Brain microvascular endothelial cell (primary cell): ENCODE results near the gene EXTL2.

ENCODE experiments used
- DNase-seq: peaks from one replicate; pipeline ENCODE4 v3.0.0-alpha.2; 2020
- H3K27ac ChIP-seq: fragments of 250-450 bp; sonication (Bioruptor Pico); 2 replicates; pipeline ENCODE4 v1.5.1; 2020; ENCODE audit warnings: mild to moderate bottlenecking, moderate library complexity
- H3K27me3 ChIP-seq: fragments of 250-450 bp; sonication (Bioruptor Pico); replicated peaks from 2 replicates; pipeline ENCODE4 v1.5.1; 2020; ENCODE audit warnings: mild to moderate bottlenecking
- H3K36me3 ChIP-seq: fragments of 250-450 bp; sonication (Bioruptor Pico); replicated peaks from 2 replicates; pipeline ENCODE4 v1.5.1; 2020; ENCODE audit warnings: mild to moderate bottlenecking
- H3K4me3 ChIP-seq: 2 replicates; pipeline ENCODE4 v1.5.1; 2011; ENCODE audit warnings: low read depth, mild to moderate bottlenecking, control low read depth, low read length, moderate library complexity
- in situ Hi-C: cut with HindIII; loops from 2 replicates; pipeline ENCODE4 v1.10.0; 2017; ENCODE audit warnings: low sequenced_read_pairs, low pct_ligation_motif_present
- TF ChIP-seq, protein P1 (sequence below): IDR thresholded peaks from 2 replicates; pipeline ENCODE4 v1.5.1; 2011; ENCODE audit warnings: low read depth, mild to moderate bottlenecking, moderate library complexity, low read length, control low read depth, inconsistent platforms; ENCODE audit errors: missing control alignments

Gene EXTL2

DNA sequence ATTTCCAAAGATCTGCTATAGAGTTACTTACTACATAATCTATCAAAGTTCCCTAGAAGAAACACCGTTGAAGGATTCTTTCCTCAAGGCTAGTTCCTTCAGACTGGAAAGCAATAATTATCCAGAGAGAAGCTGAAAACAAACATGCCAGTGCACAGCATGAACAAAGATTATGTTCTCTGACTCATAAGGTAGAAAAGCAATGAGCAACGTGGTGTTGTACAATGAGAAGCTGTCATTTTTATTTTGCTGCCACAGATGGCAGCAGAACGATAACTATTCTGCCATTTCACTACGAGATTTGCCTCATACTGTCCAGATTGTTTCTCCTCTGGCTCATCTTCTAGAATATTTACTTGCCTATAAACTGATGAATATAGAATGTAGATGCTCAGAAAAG, 10.7 kb downstream of the EXTL2 start:
- TF ChIP-seq, protein P1, sequence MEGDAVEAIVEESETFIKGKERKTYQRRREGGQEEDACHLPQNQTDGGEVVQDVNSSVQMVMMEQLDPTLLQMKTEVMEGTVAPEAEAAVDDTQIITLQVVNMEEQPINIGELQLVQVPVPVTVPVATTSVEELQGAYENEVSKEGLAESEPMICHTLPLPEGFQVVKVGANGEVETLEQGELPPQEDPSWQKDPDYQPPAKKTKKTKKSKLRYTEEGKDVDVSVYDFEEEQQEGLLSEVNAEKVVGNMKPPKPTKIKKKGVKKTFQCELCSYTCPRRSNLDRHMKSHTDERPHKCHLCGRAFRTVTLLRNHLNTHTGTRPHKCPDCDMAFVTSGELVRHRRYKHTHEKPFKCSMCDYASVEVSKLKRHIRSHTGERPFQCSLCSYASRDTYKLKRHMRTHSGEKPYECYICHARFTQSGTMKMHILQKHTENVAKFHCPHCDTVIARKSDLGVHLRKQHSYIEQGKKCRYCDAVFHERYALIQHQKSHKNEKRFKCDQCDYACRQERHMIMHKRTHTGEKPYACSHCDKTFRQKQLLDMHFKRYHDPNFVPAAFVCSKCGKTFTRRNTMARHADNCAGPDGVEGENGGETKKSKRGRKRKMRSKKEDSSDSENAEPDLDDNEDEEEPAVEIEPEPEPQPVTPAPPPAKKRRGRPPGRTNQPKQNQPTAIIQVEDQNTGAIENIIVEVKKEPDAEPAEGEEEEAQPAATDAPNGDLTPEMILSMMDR, result peak; percentile 32
- in situ Hi-C loops, result no loop called here
- DNase-seq, result peak; percentile 68
- H3K36me3 ChIP-seq, result no peaks in the 10 kb centered on the region
- no peaks in the 10 kb centered on the region for H3K27me3 ChIP-seq
- H3K27ac ChIP-seq, result no peak overlapping the region
- H3K4me3 ChIP-seq, result no peak overlapping the region

DNA sequence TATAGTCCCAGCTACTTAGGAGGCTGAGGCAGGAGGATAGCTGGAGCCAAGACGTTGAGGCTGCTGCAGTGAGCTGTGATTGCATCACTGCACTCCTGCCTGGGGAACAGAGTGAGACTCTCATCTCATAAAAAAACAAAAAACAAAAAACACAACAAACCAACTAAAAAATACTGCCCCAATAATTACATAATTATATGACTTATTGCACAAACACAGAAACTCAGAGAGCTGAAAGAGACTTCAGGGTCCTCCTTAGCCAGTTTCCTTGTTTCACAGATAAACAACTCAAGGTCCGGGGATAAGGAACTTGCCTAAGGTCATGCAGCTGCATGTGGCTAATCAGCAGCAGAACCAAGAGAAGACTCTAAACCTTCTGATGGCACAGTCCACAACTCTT, 11.9 kb downstream of the EXTL2 start:
- H3K4me3 ChIP-seq, result no peak overlapping the region
- in situ Hi-C loops, result no loop called here
- no peaks in the 10 kb centered on the region for H3K27me3 ChIP-seq
- TF ChIP-seq, protein P1, result no peak
- DNase-seq, result no peak
- no peaks in the 10 kb centered on the region for H3K36me3 ChIP-seq
- H3K27ac ChIP-seq, result no peak overlapping the region

DNA sequence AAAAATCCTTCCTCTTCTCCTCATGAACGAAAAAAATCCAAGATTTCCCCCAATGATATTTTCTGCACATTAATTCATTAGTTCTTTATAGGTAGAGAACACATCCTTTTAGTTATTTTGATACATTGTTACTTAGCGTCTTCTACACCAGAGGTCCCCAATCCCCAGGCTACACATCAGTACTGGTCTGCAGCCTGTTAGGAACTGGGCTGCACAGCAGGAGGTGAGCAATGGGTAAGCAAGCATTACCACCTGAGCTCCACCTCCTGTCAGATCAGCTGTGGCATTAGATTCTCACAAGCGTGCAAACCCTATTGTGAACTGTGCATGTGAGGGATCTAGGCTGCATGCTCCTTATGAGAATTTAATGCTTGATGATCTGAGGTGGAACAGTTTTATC, 13.0 kb downstream of the EXTL2 start:
- no peak overlapping the region for H3K4me3 ChIP-seq
- no peak overlapping the region for H3K27ac ChIP-seq
- no peak for DNase-seq
- in situ Hi-C loops, result no loop called here
- TF ChIP-seq, protein P1, result no peak
- H3K27me3 ChIP-seq, result no peaks in the 10 kb centered on the region
- H3K36me3 ChIP-seq, result no peaks in the 10 kb centered on the region

DNA sequence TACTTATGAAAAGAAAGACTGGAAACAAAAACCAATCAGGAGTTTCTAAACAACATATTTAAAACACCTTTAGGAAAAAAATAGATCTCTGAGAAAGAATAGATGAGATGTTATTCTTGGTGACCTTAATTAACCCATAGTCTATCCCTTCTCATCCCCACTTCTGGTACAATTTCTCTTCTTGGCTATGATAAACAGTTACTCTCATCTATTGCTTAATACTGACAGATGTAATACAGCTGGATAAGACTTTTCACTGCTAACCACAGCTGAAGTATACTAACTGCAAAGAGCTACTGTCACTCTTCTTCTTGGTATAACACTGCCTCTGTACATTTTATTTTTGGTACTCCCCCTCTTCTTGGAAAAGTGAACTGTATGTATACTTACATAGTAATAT, 15.2 kb downstream of the EXTL2 start:
- TF ChIP-seq, protein P1, result no peak
- Histone ChIP-seq H3K27ac (no peak overlapping the region), H3K36me3 (peaks cover 4% of the 10 kb centered on the region), H3K4me3 (no peak overlapping the region), H3K27me3 (no peaks in the 10 kb centered on the region)
- no peak for DNase-seq
- in situ Hi-C loops, result no loop called here

DNA sequence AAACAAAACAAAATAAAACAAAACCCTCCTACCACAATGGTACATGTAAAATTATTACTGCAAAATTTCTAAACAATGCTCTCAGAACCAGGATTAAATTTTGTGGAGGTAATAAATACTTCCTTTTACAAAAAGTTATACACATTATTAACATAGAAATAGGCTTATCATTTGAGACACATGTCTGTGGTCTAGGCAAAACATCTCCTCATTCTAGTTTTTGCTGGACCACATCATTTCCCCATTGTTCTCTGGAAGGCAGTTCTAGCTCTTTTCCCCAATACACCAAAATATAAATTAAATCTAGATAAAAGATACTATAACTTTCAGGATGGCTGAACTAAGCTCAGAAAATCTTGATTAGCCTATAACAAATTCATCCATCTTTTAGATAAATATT, 18.4 kb downstream of the EXTL2 start:
- TF ChIP-seq, protein P1, result no peak
- no peaks in the 10 kb centered on the region for H3K27me3 ChIP-seq
- in situ Hi-C loops, result no loop called here
- peaks cover 4% of the 10 kb centered on the region for H3K36me3 ChIP-seq
- DNase-seq, result no peak
- no peak overlapping the region for H3K27ac ChIP-seq
- H3K4me3 ChIP-seq, result no peak overlapping the region

DNA sequence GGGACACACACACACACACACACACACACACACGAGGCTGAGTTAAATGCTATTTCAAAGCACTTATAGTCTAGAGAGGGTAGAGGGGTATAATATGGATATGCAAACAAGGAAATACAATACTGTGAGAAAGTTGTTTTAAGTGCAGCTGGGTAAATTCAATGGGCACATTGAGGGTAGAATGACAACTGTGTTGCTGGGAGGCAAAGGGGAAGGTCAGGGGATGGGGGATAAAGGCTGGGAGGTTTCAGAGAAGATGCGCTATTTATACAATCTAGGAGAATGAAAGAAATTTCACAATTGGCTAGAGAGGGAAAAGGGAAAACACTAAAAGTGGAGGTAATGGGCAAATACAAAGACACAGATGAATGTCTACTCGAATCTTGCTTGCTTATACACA, 19.4 kb downstream of the EXTL2 start:
- Histone ChIP-seq H3K27ac (no peak overlapping the region), H3K36me3 (peaks cover 4% of the 10 kb centered on the region), H3K27me3 (no peaks in the 10 kb centered on the region), H3K4me3 (no peak overlapping the region)
- TF ChIP-seq, protein P1, result no peak
- in situ Hi-C loops, result no loop called here
- no peak for DNase-seq
